Kidney (tissue), 14 donors: ENCODE data around the gene COMMD7. TPM values are rescaled to one million over a fixed set of nuclear protein-coding genes. Genes with fewer than 3 reads are reported as not detected.
A peak's percentile ranks its signal among the peaks of the same experiment; 100 is the strongest.

Source experiments
- DNase-seq, 5 donors: peaks; one replicate each; pipeline ENCODE4 v3.0.0-alpha.2; 2013 to 2020
- FAIRE-seq: peaks from 2 replicates; lab custom pipeline; 2012; peaks lifted over from hg19 to GRCh38; lab: Jason Lieb, UNC
- H3K27ac ChIP-seq, 2 donors: one replicate each; pipeline ENCODE4 v1.7.0; 2013; ENCODE audit warnings: low read depth in 2 of 2, low read length in 2 of 2, inconsistent platforms in 1 of 2
- H3K27me3 ChIP-seq: one replicate; pipeline ENCODE4 v1.7.1; 2013; ENCODE audit warnings: low read length, inconsistent platforms; ENCODE audit not compliant: control insufficient read depth, insufficient read depth
- H3K36me3 ChIP-seq, 3 donors: one replicate each; pipeline versions ENCODE4 v1.7.0 to v1.7.1; 2013; ENCODE audit warnings: low read length in 3 of 3, control low read depth in 1 of 3, inconsistent platforms in 1 of 3; ENCODE audit not compliant: insufficient read depth in 3 of 3, control insufficient read depth in 2 of 3
- H3K4me1 ChIP-seq, 3 donors: one replicate each; pipeline versions ENCODE4 v1.7.0 to v1.7.1; 2013; ENCODE audit warnings: low read length in 3 of 3, inconsistent platforms in 1 of 3, low read depth in 1 of 3; ENCODE audit not compliant: control insufficient read depth in 2 of 3, insufficient read depth in 2 of 3
- H3K4me3 ChIP-seq, 3 donors: one replicate each; pipeline versions ENCODE4 v1.7.0 to v1.8.1; 2013; ENCODE audit warnings: low read length in 3 of 3, control low read depth in 1 of 3, inconsistent platforms in 1 of 3
- H3K9ac ChIP-seq, 3 donors: one replicate each; pipeline versions ENCODE4 v1.7.0 to v1.7.1; 2013; ENCODE audit warnings: low read length in 3 of 3, control low read depth in 1 of 3, inconsistent platforms in 1 of 3
- H3K9me3 ChIP-seq, 3 donors: one replicate each; pipeline versions ENCODE4 v1.7.0 to v1.7.1; 2013; ENCODE audit warnings: low read length in 3 of 3, control low read depth in 1 of 3, inconsistent platforms in 1 of 3; ENCODE audit not compliant: control insufficient read depth in 2 of 3, insufficient read depth in 1 of 3
- CTCF ChIP-seq: IDR thresholded peaks from 3 replicates; pipeline ENCODE4 v1.5.1; 2012; ENCODE audit warnings: mild to moderate bottlenecking, moderate library complexity, borderline replicate concordance; ENCODE audit not compliant: insufficient read depth; ENCODE audit errors: extremely low read depth
- intact Hi-C: fragments of 100-400 bp; cut with DNase I; formaldehyde crosslinking; loops from one replicate; pipeline ENCODE4 v1.11.1; 2022
- polyA plus RNA-seq: library from polyadenylated mRNA; stranded (reverse); fragments of 350-450 nt; fragmentation: Illumina TruSeq; extraction: RNeasy Lipid Tissue Mini Kit (QIAGEN cat#74804); gene quantifications from one replicate; pipeline ENCODE4 v1.2.3, GENCODE V29; 2014; ENCODE audit warnings: low read depth, low replicate concordance; ENCODE audit not compliant: insufficient read depth
- total RNA-seq: library from RNA; stranded (reverse); fragmentation: NEBNext Ultra II Directional; extraction: Animal tissue kit (Norgen Biotek cat#: 25700); gene quantifications from one replicate; pipeline ENCODE4 v1.2.1, GENCODE V29; 2021
- donor health status: control.
- donor health status: control.
- donor health status: control.
- donor health status: control.
- donor health status: control.
- donor health status: DM: yes; HTN: yes; CAD: no.
- donor health status: Normal renal cell carcinoma (clear cell type).

COMMD7 gene
- total and polyA plus RNA-seq, 2 donors from 2014 or later: 45.8 to 99.2 TPM

- intact Hi-C loops: no loop called here
- TF ChIP-seq CTCF: no peak
Observed at GRCh38 chr20:32792316-32792715, 49.0 kb upstream of the COMMD7 start.

GRCh38 chr20:32790751-32791057 lies 47.4 kb upstream of the COMMD7 start:
- Histone ChIP-seq H3K27ac (no peak overlapping the region), H3K4me1 (no peaks in the 10 kb centered on the region), H3K36me3 (peaks cover 0 to 5% (median 0%) of the 10 kb centered on the region in 3 donors), H3K9me3 (no peaks in the 10 kb centered on the region), H3K4me3 (no peak overlapping the region), H3K9ac (no peak overlapping the region), H3K27me3 (no peaks in the 10 kb centered on the region)
- TF ChIP-seq CTCF: no peak
- no peak for DNase-seq
- FAIRE-seq: no peak
- intact Hi-C loops: no loop called here

More at GRCh38 chr20:32792316-32792715, 49.0 kb upstream of the COMMD7 start:
- no peak for FAIRE-seq
- Histone ChIP-seq H3K36me3 (peaks cover 0 to 10% (median 0%) of the 10 kb centered on the region in 3 donors), H3K4me1 (no peaks in the 10 kb centered on the region), H3K9ac (no peak overlapping the region), H3K9me3 (no peaks in the 10 kb centered on the region), H3K4me3 (no peak overlapping the region), H3K27ac (no peak overlapping the region), H3K27me3 (no peaks in the 10 kb centered on the region)
- peak in 4 of 5 donors; percentile 33 to 69 (median 56) for DNase-seq

- Histone ChIP-seq H3K36me3 (peaks cover 0 to 6% (median 0%) of the 10 kb centered on the region in 3 donors), H3K9me3 (no peaks in the 10 kb centered on the region), H3K27me3 (no peaks in the 10 kb centered on the region), H3K4me1 (no peaks in the 10 kb centered on the region), H3K4me3 (no peak overlapping the region), H3K27ac (no peak overlapping the region), H3K9ac (no peak overlapping the region)
- intact Hi-C loops: no loop called here
- TF ChIP-seq CTCF: peak; percentile 92
- no peak for FAIRE-seq
- DNase-seq: peak; percentile 77 to 89 (median 82)
Observed at GRCh38 chr20:32789896-32790750, 46.9 kb upstream of the COMMD7 start.
